ENCODE measurements around the gene TMEM168. TPM values are rescaled to one million over a fixed set of nuclear protein-coding genes. Genes with fewer than 3 reads are reported as not detected.

Gene TMEM168
- total RNA-seq, 4 donors from 2014 or later = 23.8 to 57.5 (median 30.1) TPM

- H3K36me3 ChIP-seq = no peaks in the 10 kb centered on the region
- no peaks in the 10 kb centered on the region for H3K4me1 ChIP-seq
- no peak for DNase-seq (ENCODE audit: low spot score in 2 of 2)
- no peak overlapping the region for H3K27ac ChIP-seq
- TF ChIP-seq POLR2A (IDR thresholded peaks at IDR 0.05) (no peak), EP300 (IDR thresholded peaks at IDR 0.05) (no peak), POLR2AphosphoS5 (IDR thresholded peaks at IDR 0.05) (no peak)
- TF ChIP-seq, protein P1, sequence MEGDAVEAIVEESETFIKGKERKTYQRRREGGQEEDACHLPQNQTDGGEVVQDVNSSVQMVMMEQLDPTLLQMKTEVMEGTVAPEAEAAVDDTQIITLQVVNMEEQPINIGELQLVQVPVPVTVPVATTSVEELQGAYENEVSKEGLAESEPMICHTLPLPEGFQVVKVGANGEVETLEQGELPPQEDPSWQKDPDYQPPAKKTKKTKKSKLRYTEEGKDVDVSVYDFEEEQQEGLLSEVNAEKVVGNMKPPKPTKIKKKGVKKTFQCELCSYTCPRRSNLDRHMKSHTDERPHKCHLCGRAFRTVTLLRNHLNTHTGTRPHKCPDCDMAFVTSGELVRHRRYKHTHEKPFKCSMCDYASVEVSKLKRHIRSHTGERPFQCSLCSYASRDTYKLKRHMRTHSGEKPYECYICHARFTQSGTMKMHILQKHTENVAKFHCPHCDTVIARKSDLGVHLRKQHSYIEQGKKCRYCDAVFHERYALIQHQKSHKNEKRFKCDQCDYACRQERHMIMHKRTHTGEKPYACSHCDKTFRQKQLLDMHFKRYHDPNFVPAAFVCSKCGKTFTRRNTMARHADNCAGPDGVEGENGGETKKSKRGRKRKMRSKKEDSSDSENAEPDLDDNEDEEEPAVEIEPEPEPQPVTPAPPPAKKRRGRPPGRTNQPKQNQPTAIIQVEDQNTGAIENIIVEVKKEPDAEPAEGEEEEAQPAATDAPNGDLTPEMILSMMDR (IDR thresholded peaks at IDR 0.05) = no peak
- no peaks in the 10 kb centered on the region for H3K9me3 ChIP-seq
- H3K27me3 ChIP-seq = no peaks in the 10 kb centered on the region
- H3K4me3 ChIP-seq = no peak overlapping the region
These were observed 26.2 kb downstream of the TMEM168 start for GRCh38 chr7:112763996-112764395.

- Histone ChIP-seq H3K4me1 (no peaks in the 10 kb centered on the region), H3K27me3 (no peaks in the 10 kb centered on the region), H3K4me3 (no peak overlapping the region), H3K27ac (no peak overlapping the region), H3K36me3 (no peaks in the 10 kb centered on the region), H3K9me3 (no peaks in the 10 kb centered on the region)
- WGBS = 97% methylated on average over 3 of the region's 3 CpGs
- no peak for DNase-seq (ENCODE audit: low spot score in 2 of 2)
- TF ChIP-seq, protein P1 (IDR thresholded peaks at IDR 0.05) = no peak
- no peak for TF ChIP-seq POLR2AphosphoS5 (IDR thresholded peaks at IDR 0.05)
- TF ChIP-seq POLR2A (IDR thresholded peaks at IDR 0.05) = no peak
These were observed 26.9 kb downstream of the TMEM168 start for GRCh38 chr7:112763298-112763697.

DNA sequence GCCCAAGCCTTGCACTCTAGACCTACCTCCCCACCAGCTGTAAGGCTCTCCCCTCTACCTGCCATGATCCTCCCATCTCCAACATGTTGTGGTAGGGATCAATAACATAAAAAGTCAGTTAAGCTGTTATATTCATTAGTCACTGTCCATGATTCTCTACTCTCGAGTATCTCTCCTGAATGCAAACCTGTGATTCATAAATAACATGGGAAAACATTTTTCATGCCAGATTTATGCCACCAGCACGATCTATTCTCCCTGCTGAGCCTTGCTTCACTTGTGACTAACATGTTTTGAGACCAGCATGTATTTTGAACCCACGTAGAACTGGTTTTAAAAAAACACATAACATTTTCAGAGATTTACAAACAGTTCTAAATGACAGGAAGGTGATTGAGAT, 30.3 kb downstream of the TMEM168 start:
- H3K36me3 ChIP-seq = no peaks in the 10 kb centered on the region
- no peaks in the 10 kb centered on the region for H3K9me3 ChIP-seq
- H3K27me3 ChIP-seq = no peaks in the 10 kb centered on the region
- no peak overlapping the region for H3K27ac ChIP-seq
- H3K4me1 ChIP-seq = no peaks in the 10 kb centered on the region
- no peak for DNase-seq (ENCODE audit: low spot score in 2 of 2)
- TF ChIP-seq, protein P1 (IDR thresholded peaks at IDR 0.05) = no peak
- TF ChIP-seq POLR2A (IDR thresholded peaks at IDR 0.05) (no peak), EP300 (IDR thresholded peaks at IDR 0.05) (no peak), POLR2AphosphoS5 (IDR thresholded peaks at IDR 0.05) (no peak)
- 39% methylated on average over 3 of the region's 3 CpGs for WGBS
- H3K4me3 ChIP-seq = no peak overlapping the region

- H3K4me1 ChIP-seq = no peaks in the 10 kb centered on the region
- TF ChIP-seq POLR2A (IDR thresholded peaks at IDR 0.05) (no peak), EP300 (IDR thresholded peaks at IDR 0.05) (no peak), POLR2AphosphoS5 (IDR thresholded peaks at IDR 0.05) (no peak)
- TF ChIP-seq, protein P1 (IDR thresholded peaks at IDR 0.05) = no peak
- H3K36me3 ChIP-seq = no peaks in the 10 kb centered on the region
- H3K9me3 ChIP-seq = no peaks in the 10 kb centered on the region
- DNase-seq (ENCODE audit: low spot score in 2 of 2) = no peak
- no peaks in the 10 kb centered on the region for H3K27me3 ChIP-seq
- H3K4me3 ChIP-seq = no peak overlapping the region
- WGBS = 91% methylated on average over 2 of the region's 2 CpGs
- H3K27ac ChIP-seq = no peak overlapping the region
These were observed 32.9 kb downstream of the TMEM168 start for GRCh38 chr7:112757337-112757736.

- no peak for DNase-seq (ENCODE audit: low spot score in 2 of 2)
- no peak overlapping the region for H3K27ac ChIP-seq
- H3K4me1 ChIP-seq = no peaks in the 10 kb centered on the region
- no peaks in the 10 kb centered on the region for H3K36me3 ChIP-seq
- no peak overlapping the region for H3K4me3 ChIP-seq
- H3K27me3 ChIP-seq = no peaks in the 10 kb centered on the region
- TF ChIP-seq POLR2A (IDR thresholded peaks at IDR 0.05) (no peak), EP300 (IDR thresholded peaks at IDR 0.05) (no peak), POLR2AphosphoS5 (IDR thresholded peaks at IDR 0.05) (no peak)
- TF ChIP-seq, protein P1 (IDR thresholded peaks at IDR 0.05) = no peak
- H3K9me3 ChIP-seq = no peaks in the 10 kb centered on the region
These were observed 36.9 kb downstream of the TMEM168 start for GRCh38 chr7:112753298-112753697.

Data from suprapubic skin (tissue), 4 donors.